ENCODE results near the gene CST8.
A peak's percentile ranks its signal among the peaks of the same experiment; 100 is the strongest.

Gene CST8, protein sequence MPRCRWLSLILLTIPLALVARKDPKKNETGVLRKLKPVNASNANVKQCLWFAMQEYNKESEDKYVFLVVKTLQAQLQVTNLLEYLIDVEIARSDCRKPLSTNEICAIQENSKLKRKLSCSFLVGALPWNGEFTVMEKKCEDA

GRCh38 chr20:23490817-23491216 is at the start of gene CST8:
Gene CST8, plus strand, starts transcription at chr20:23491117. Its CDS starts 551 bp downstream, at chr20:23491668.
- H3K36me3 Mint-ChIP-seq (ENCODE audit: low read depth): no peaks in the 10 kb centered on the region
- no peak within 1 kb of the TSS for H3K27ac Mint-ChIP-seq
- no peaks in the 10 kb centered on the region for H3K9me3 Mint-ChIP-seq
- peaks cover 8% of the 10 kb centered on the region for H3K4me1 Mint-ChIP-seq
- DNase-seq (no peak), ATAC-seq (no peak)
- H3K27me3 Mint-ChIP-seq: no peaks in the 10 kb centered on the region
- H3K4me3 Mint-ChIP-seq: no peak within 1 kb of the TSS

DNA sequence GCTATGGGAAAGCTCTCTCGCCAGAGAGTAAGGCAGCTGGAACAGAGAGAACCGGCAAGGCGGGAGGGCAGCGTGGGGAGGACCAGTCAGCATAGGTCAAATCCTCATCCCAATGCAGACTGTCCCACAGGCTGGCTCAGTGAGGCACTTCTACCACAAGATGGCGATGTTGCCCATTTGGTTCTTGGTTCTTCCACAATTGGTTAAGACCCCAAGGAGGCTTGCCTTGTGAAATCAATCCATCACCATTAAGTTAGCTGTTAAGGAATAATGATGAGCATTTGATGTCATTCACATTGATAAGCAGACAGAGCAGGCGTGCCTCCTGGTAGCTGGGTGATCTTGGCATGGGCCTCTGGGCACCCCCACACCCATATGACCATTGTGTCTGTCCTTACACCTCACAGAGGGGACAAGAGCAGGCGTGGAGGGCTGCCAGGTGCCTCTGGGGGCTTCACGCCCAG is 49.0 kb upstream of the CST8 start:
- Mint-ChIP-seq H3K4me1 (no peaks in the 10 kb centered on the region), H3K9me3 (no peaks in the 10 kb centered on the region), H3K27me3 (peaks cover 1% of the 10 kb centered on the region), H3K4me3 (no peak overlapping the region), H3K27ac (no peak overlapping the region), H3K36me3 (ENCODE audit: low read depth) (no peaks in the 10 kb centered on the region)
- ATAC-seq (peak; percentile 83), DNase-seq (peak; percentile 72)

GRCh38 chr20:23442436-23442835 is 48.5 kb upstream of the CST8 start:
- no peaks in the 10 kb centered on the region for H3K4me1 Mint-ChIP-seq
- no peak overlapping the region for H3K27ac Mint-ChIP-seq
- no peaks in the 10 kb centered on the region for H3K36me3 Mint-ChIP-seq (ENCODE audit: low read depth)
- no peak for DNase-seq
- H3K27me3 Mint-ChIP-seq: peaks cover 1% of the 10 kb centered on the region
- H3K9me3 Mint-ChIP-seq: no peaks in the 10 kb centered on the region
- no peak for ATAC-seq
- H3K4me3 Mint-ChIP-seq: no peak overlapping the region

DNA sequence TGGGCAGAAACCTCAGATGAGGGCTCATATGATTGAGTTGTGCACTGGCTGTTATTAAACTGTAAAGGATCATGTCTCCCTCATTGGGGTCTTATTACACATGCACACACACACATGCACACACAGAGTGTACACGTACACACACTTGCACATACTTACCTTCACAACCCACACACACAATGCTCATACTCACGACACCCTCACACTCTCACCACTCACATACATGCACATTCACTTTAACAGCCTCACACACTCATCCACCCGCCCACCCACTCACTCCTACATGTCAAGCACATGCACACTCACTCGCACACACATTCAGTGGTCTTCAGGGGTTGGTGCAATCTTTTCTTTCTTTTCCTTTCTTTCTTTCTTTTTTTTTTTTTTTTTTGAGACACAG is 46.1 kb upstream of the CST8 start:
- no peak overlapping the region for H3K27ac Mint-ChIP-seq
- H3K4me1 Mint-ChIP-seq: peaks cover 8% of the 10 kb centered on the region
- H3K36me3 Mint-ChIP-seq (ENCODE audit: low read depth): no peaks in the 10 kb centered on the region
- no peak for DNase-seq
- ATAC-seq: no peak
- no peak overlapping the region for H3K4me3 Mint-ChIP-seq
- H3K27me3 Mint-ChIP-seq: peaks cover 1% of the 10 kb centered on the region
- H3K9me3 Mint-ChIP-seq: no peaks in the 10 kb centered on the region

GRCh38 chr20:23445596-23446217 is 45.2 kb upstream of the CST8 start:
- H3K36me3 Mint-ChIP-seq (ENCODE audit: low read depth): no peaks in the 10 kb centered on the region
- peaks cover under 1% of the 10 kb centered on the region for H3K27me3 Mint-ChIP-seq
- H3K4me1 Mint-ChIP-seq: peaks cover 9% of the 10 kb centered on the region
- no peak for DNase-seq
- no peaks in the 10 kb centered on the region for H3K9me3 Mint-ChIP-seq
- no peak overlapping the region for H3K4me3 Mint-ChIP-seq
- H3K27ac Mint-ChIP-seq: no peak overlapping the region
- no peak for ATAC-seq

DNA sequence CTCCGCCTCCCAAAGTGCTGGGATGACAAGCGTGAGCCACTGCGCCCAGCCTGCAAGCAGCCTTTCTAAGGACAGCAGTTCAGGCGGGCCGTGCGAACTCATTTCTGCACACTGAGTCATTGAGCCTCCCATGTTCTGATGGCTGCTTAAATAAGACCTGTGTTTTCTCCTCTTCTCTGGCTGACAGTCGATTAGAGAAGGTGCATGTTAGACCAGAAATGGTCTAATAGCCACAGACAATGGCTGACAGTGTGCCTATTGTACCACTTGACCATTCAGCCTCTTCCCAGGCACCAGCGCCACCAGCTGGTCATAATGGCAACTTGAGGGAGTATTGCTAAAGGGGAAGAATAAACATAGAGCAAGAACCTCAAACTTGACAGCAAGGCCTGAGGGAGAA is 44.4 kb upstream of the CST8 start:
- no peak for ATAC-seq
- no peak overlapping the region for H3K27ac Mint-ChIP-seq
- DNase-seq: peak; percentile 49
- no peak overlapping the region for H3K4me3 Mint-ChIP-seq
- H3K36me3 Mint-ChIP-seq (ENCODE audit: low read depth): no peaks in the 10 kb centered on the region
- H3K4me1 Mint-ChIP-seq: peaks cover 9% of the 10 kb centered on the region
- H3K9me3 Mint-ChIP-seq: no peaks in the 10 kb centered on the region
- H3K27me3 Mint-ChIP-seq: peaks cover 4% of the 10 kb centered on the region

- ATAC-seq: no peak
- Mint-ChIP-seq H3K4me3 (no peak overlapping the region), H3K36me3 (ENCODE audit: low read depth) (no peaks in the 10 kb centered on the region), H3K4me1 (peaks cover 9% of the 10 kb centered on the region), H3K9me3 (no peaks in the 10 kb centered on the region), H3K27ac (no peak overlapping the region), H3K27me3 (peaks cover 4% of the 10 kb centered on the region)
- DNase-seq: no peak
Observed at GRCh38 chr20:23448167-23448566, 42.8 kb upstream of the CST8 start.

DNA sequence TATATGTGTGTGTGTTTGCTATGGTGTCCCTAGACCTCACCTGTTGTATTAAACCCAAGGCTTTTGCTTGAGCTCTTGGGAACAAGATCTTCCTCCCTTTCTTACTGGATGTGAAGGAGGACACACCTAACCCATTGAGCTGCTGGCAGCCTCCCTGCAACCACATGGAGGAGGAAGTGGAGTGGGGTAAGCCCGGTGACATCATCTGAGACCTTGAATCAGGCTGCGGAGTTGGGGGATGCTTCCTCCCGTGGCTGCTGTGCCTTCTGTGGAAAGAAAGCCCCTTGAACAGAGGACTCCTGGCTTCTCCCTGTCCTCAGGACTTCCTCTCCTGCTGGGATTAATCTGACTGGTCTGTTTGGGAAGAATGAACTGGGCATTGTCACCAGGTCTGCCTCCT is 41.5 kb upstream of the CST8 start:
- Mint-ChIP-seq H3K9me3 (no peaks in the 10 kb centered on the region), H3K36me3 (ENCODE audit: low read depth) (no peaks in the 10 kb centered on the region), H3K4me1 (peaks cover 9% of the 10 kb centered on the region), H3K4me3 (no peak overlapping the region), H3K27me3 (peaks cover 4% of the 10 kb centered on the region), H3K27ac (no peak overlapping the region)
- ATAC-seq (no peak), DNase-seq (no peak)

- Mint-ChIP-seq H3K4me1 (peaks cover 12% of the 10 kb centered on the region), H3K9me3 (no peaks in the 10 kb centered on the region), H3K27me3 (peaks cover 4% of the 10 kb centered on the region), H3K36me3 (ENCODE audit: low read depth) (no peaks in the 10 kb centered on the region), H3K27ac (no peak overlapping the region), H3K4me3 (no peak overlapping the region)
- no peak for DNase-seq
- ATAC-seq: no peak
Observed at GRCh38 chr20:23450877-23451276, 40.0 kb upstream of the CST8 start.

- ATAC-seq (no peak), DNase-seq (no peak)
- H3K4me1 Mint-ChIP-seq: peaks cover 23% of the 10 kb centered on the region
- peaks cover 4% of the 10 kb centered on the region for H3K27me3 Mint-ChIP-seq
- H3K27ac Mint-ChIP-seq: no peak overlapping the region
- no peaks in the 10 kb centered on the region for H3K9me3 Mint-ChIP-seq
- H3K4me3 Mint-ChIP-seq: no peak overlapping the region
- H3K36me3 Mint-ChIP-seq (ENCODE audit: low read depth): no peaks in the 10 kb centered on the region
Observed at GRCh38 chr20:23451956-23452487, 38.9 kb upstream of the CST8 start.

DNA sequence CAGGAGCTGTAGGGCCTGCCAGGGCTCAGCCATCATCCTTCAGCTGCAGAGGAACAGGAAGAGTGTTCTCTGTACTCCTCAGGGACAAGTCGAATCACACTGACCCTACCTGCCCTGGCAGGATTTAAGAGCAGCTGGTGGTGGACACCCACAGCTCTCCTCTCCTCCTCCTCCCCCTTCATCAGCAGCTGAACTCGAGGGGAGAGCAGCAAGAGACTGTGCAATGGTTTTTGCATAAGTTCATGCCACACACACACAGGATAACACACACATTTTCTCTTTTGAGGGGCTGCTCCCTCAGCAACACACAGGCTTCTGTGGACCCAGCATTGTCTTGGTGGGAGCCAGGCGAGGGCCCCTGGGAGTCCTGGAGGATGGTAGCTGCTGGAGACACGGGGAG is 38.1 kb upstream of the CST8 start, which contains the start of gene CST11:
TSS of gene CST11 (minus strand) at position 101 of the 400 bp plus-strand sequence. CDS start at position 36, 65 bp downstream.
- H3K4me3 Mint-ChIP-seq: no peak within 1 kb of the TSS
- DNase-seq (no peak), ATAC-seq (no peak)
- peaks cover 4% of the 10 kb centered on the region for H3K27me3 Mint-ChIP-seq
- peaks cover 25% of the 10 kb centered on the region for H3K4me1 Mint-ChIP-seq
- no peaks in the 10 kb centered on the region for H3K36me3 Mint-ChIP-seq (ENCODE audit: low read depth)
- H3K27ac Mint-ChIP-seq: no peak within 1 kb of the TSS
- no peaks in the 10 kb centered on the region for H3K9me3 Mint-ChIP-seq

- Mint-ChIP-seq H3K4me3 (no peak overlapping the region), H3K9me3 (no peaks in the 10 kb centered on the region), H3K27ac (no peak overlapping the region), H3K27me3 (peaks cover 4% of the 10 kb centered on the region), H3K4me1 (peaks cover 25% of the 10 kb centered on the region), H3K36me3 (ENCODE audit: low read depth) (no peaks in the 10 kb centered on the region)
- DNase-seq: no peak
- ATAC-seq: no peak
Observed at GRCh38 chr20:23453549-23454543, 37.1 kb upstream of the CST8 start.

DNA sequence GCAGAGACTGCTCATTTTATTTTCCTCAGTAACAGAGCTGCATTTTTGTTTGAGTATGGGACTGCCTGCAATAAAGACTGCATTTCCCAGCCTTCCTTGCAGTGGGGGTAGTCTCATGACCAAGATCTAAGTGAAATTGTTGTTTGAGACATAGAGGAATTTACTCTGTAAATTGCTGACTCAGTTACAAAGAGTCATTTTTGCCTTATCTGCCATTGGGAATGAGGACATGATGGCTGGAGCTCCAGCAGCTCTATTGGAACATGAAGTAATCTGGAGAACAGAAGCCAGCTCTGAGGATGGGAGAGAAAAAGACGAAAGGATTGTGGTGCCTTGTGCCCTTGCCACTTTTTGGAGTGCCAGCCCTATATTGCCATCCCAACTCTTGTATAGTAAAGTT is 36.1 kb upstream of the CST8 start:
- Mint-ChIP-seq H3K4me3 (no peak overlapping the region), H3K27ac (no peak overlapping the region), H3K36me3 (ENCODE audit: low read depth) (no peaks in the 10 kb centered on the region), H3K9me3 (no peaks in the 10 kb centered on the region), H3K4me1 (peaks cover 18% of the 10 kb centered on the region), H3K27me3 (peaks cover 4% of the 10 kb centered on the region)
- ATAC-seq (no peak), DNase-seq (no peak)

DNA sequence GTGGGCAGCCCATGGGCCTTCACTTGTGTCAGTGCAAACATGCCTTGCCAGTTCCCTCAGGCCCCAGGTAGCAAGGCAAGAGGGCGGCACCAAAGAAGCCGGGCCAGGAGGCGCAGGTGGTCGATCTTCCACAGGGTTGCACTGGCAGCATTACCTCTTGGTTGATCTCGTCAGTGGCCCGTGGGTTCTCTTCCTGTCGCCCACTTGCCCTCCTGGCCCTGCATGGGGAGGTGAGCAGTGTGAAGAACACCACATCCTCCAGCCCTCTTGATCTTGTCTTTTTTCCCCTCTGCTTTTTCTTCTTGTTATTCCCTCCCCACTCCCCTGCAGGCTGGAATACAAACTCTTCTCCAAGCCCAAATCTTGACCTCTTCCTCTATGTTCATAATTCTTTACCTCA is 35.3 kb upstream of the CST8 start:
- H3K4me1 Mint-ChIP-seq: peaks cover 17% of the 10 kb centered on the region
- DNase-seq (no peak), ATAC-seq (no peak)
- H3K9me3 Mint-ChIP-seq: no peaks in the 10 kb centered on the region
- H3K36me3 Mint-ChIP-seq (ENCODE audit: low read depth): no peaks in the 10 kb centered on the region
- H3K27ac Mint-ChIP-seq: no peak overlapping the region
- H3K4me3 Mint-ChIP-seq: no peak overlapping the region
- peaks cover 4% of the 10 kb centered on the region for H3K27me3 Mint-ChIP-seq
